MM.1S (cell line): ENCODE data around the gene FGFR1OP2.

Source experiments
- DNase-seq: peaks from one replicate; pipeline ENCODE4 v3.0.0-alpha.2; 2015
- H2AFZ ChIP-seq: fragments of 300-600 bp; sonication (generic); 2 replicates; pipeline ENCODE4 v1.6.0; 2016; ENCODE audit warnings: antibody characterized with exemption, low read length
- H3F3A ChIP-seq: fragments of 300-600 bp; sonication (generic); 2 replicates; pipeline ENCODE4 v1.6.1; 2016; ENCODE audit warnings: mild to moderate bottlenecking, antibody characterized with exemption, low read length, moderate library complexity, mixed read lengths; ENCODE audit not compliant: insufficient read depth
- H3K27ac ChIP-seq: fragments of 300-600 bp; sonication (generic); 2 replicates; pipeline ENCODE4 v1.5.1; 2016; ENCODE audit warnings: mild to moderate bottlenecking, low read length
- H3K27me3 ChIP-seq: fragments of 300-600 bp; sonication (generic); replicated peaks from 2 replicates; pipeline ENCODE4 v1.6.0; 2016; ENCODE audit warnings: low read length; ENCODE audit not compliant: insufficient read depth
- H3K36me3 ChIP-seq: fragments of 300-600 bp; sonication (generic); replicated peaks from 2 replicates; pipeline ENCODE4 v1.6.1; 2016; ENCODE audit warnings: mild to moderate bottlenecking, low read length, mixed read lengths; ENCODE audit not compliant: insufficient read depth
- H3K4me1 ChIP-seq: fragments of 300-600 bp; sonication (generic); 2 replicates; pipeline ENCODE4 v1.6.1; 2016; ENCODE audit warnings: low read length, mixed read lengths
- H3K4me2 ChIP-seq: fragments of 300-600 bp; sonication (generic); 2 replicates; pipeline ENCODE4 v1.6.0; 2016; ENCODE audit warnings: low read depth, low read length
- H3K4me3 ChIP-seq: fragments of 300-600 bp; sonication (generic); 2 replicates; pipeline ENCODE4 v1.5.1; 2016; ENCODE audit warnings: low read length, mixed read lengths
- H3K79me2 ChIP-seq: fragments of 300-600 bp; sonication (generic); 2 replicates; pipeline ENCODE4 v1.6.1; 2016; ENCODE audit warnings: mixed run types, low read length, mixed read lengths
- H3K9ac ChIP-seq: fragments of 300-600 bp; sonication (generic); 2 replicates; pipeline ENCODE4 v1.6.1; 2016; ENCODE audit warnings: low read length, mixed read lengths
- H3K9me2 ChIP-seq: fragments of 300-600 bp; sonication (generic); replicated peaks from 2 replicates; pipeline ENCODE4 v1.6.1; 2016; ENCODE audit warnings: mild to moderate bottlenecking, low read length, mixed read lengths; ENCODE audit not compliant: insufficient read depth
- H3K9me3 ChIP-seq: fragments of 300-600 bp; sonication (generic); replicated peaks from 2 replicates; pipeline ENCODE4 v1.6.1; 2016; ENCODE audit warnings: mild to moderate bottlenecking, low read length, mixed read lengths; ENCODE audit not compliant: insufficient read depth
- H4K20me1 ChIP-seq: fragments of 300-600 bp; sonication (generic); 2 replicates; pipeline ENCODE4 v1.6.1; 2016; ENCODE audit warnings: mild to moderate bottlenecking, low read length, moderate library complexity, mixed read lengths; ENCODE audit not compliant: insufficient read depth
- EZH2 ChIP-seq: fragments of 300-600 bp; sonication (generic); optimal IDR thresholded peaks from 2 replicates; pipeline ENCODE3; 2017; ENCODE audit warnings: low read depth, mild to moderate bottlenecking, antibody characterized with exemption, low read length, mixed read lengths
- EZH2phosphoT487 ChIP-seq: fragments of 300-600 bp; sonication (generic); IDR thresholded peaks from 2 replicates; pipeline ENCODE4 v1.6.1; 2018; ENCODE audit warnings: antibody characterized with exemption, low read length
- TF ChIP-seq, protein P1 (sequence below): fragments of 300-600 bp; sonication (generic); IDR thresholded peaks from 2 replicates; pipeline ENCODE4 v1.5.1; 2016; ENCODE audit warnings: antibody characterized with exemption, low read length, mixed read lengths

The FGFR1OP2 gene

DNA sequence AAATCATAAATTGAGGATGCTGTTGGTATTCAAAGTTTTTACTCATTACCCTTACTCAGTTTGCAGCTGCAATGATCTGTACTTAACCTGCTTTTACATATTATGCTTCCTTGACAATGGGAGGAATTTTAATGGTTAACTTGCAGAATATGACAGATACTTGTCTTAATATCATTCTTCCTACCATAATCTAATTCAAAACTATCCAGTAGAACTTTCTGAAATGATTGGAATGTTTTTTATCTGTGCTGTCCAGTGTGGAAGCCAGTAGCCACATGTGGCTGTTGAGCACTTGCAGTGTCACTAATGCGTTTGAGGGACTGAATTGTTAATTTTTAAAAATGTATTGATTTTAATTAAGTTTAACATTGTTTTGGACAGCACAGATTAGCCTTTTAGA is 23.5 kb downstream of the FGFR1OP2 start:
- no peak overlapping the region for H3K4me3 ChIP-seq
- no peaks in the 10 kb centered on the region for H3F3A ChIP-seq
- H3K79me2 ChIP-seq: peaks cover 18% of the 10 kb centered on the region
- no peaks in the 10 kb centered on the region for H3K9me3 ChIP-seq
- H3K9ac ChIP-seq: no peak overlapping the region
- no peaks in the 10 kb centered on the region for H3K4me1 ChIP-seq
- peaks cover 2% of the 10 kb centered on the region; the same call in 1 of the 2 replicates for H3K36me3 ChIP-seq
- no peaks in the 10 kb centered on the region for H3K27me3 ChIP-seq
- DNase-seq: no peak
- no peaks in the 10 kb centered on the region for H3K9me2 ChIP-seq
- TF ChIP-seq EZH2: no peak
- no peak for TF ChIP-seq EZH2phosphoT487
- TF ChIP-seq, protein P1, sequence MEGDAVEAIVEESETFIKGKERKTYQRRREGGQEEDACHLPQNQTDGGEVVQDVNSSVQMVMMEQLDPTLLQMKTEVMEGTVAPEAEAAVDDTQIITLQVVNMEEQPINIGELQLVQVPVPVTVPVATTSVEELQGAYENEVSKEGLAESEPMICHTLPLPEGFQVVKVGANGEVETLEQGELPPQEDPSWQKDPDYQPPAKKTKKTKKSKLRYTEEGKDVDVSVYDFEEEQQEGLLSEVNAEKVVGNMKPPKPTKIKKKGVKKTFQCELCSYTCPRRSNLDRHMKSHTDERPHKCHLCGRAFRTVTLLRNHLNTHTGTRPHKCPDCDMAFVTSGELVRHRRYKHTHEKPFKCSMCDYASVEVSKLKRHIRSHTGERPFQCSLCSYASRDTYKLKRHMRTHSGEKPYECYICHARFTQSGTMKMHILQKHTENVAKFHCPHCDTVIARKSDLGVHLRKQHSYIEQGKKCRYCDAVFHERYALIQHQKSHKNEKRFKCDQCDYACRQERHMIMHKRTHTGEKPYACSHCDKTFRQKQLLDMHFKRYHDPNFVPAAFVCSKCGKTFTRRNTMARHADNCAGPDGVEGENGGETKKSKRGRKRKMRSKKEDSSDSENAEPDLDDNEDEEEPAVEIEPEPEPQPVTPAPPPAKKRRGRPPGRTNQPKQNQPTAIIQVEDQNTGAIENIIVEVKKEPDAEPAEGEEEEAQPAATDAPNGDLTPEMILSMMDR: no peak
- no peak overlapping the region for H3K27ac ChIP-seq
- no peaks in the 10 kb centered on the region for H4K20me1 ChIP-seq
- H2AFZ ChIP-seq: no peak overlapping the region
- no peak overlapping the region for H3K4me2 ChIP-seq

DNA sequence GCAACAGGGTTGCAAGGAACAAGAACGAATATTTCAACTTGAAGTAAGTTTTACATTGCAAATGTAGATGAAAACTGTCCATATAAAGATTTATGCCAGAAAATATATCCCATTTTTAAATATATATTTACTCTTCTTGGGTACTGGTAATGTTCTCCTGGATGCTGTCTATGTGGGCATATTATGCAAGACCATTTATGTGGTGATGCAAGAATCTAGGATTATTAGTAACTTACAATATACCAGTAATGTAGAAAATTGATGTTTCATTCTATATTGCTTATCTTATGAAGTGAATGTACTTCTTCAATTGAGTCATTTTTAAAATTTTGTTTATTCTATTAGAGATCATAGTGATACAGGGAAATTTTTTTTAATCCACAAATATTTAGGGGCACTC is 25.1 kb downstream of the FGFR1OP2 start:
- Histone ChIP-seq H3K9me2 (no peaks in the 10 kb centered on the region), H3K9ac (no peak overlapping the region), H3K4me1 (no peaks in the 10 kb centered on the region), H3K79me2 (peaks cover 8% of the 10 kb centered on the region; the same call in 1 of the 2 replicates), H3K4me3 (no peak overlapping the region), H3K9me3 (no peaks in the 10 kb centered on the region), H2AFZ (no peak overlapping the region), H4K20me1 (no peaks in the 10 kb centered on the region), H3K27me3 (no peaks in the 10 kb centered on the region), H3F3A (no peaks in the 10 kb centered on the region), H3K36me3 (peaks cover 5% of the 10 kb centered on the region; the same call in 1 of the 2 replicates), H3K4me2 (no peak overlapping the region), H3K27ac (no peak overlapping the region)
- no peak for DNase-seq
- TF ChIP-seq, protein P1: no peak
- TF ChIP-seq EZH2phosphoT487 (no peak), EZH2 (no peak)

DNA sequence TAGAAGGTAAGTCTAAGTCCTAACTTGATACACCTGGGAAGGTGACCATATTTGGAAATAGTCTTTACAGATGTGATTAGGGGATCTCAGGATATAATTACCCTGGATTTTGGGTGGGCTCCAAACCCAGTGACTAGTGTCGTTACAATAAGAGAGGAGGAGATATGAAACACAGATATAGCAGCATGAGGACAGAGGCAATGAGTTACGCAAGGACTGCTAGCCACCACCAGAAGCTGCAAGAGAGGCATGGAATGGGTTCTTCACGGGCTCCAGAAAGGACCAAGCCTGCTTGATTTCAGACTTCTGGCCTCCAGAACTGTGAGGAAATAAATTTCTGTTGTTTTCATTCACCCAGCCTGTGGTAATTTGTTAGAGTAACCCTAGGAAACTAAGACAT is 28.6 kb downstream of the FGFR1OP2 start:
- H3K4me1 ChIP-seq: peaks cover 19% of the 10 kb centered on the region
- DNase-seq: no peak
- no peaks in the 10 kb centered on the region for H3K9me3 ChIP-seq
- peaks cover 6% of the 10 kb centered on the region; the same call in 1 of the 2 replicates for H3F3A ChIP-seq
- H3K4me3 ChIP-seq: no peak overlapping the region
- no peak overlapping the region for H2AFZ ChIP-seq
- no peak overlapping the region for H3K4me2 ChIP-seq
- no peaks in the 10 kb centered on the region for H3K9me2 ChIP-seq
- H3K27me3 ChIP-seq: no peaks in the 10 kb centered on the region
- no peaks in the 10 kb centered on the region for H4K20me1 ChIP-seq
- TF ChIP-seq EZH2 (no peak), EZH2phosphoT487 (no peak)
- TF ChIP-seq, protein P1: no peak
- H3K9ac ChIP-seq: no peak overlapping the region
- no peak overlapping the region for H3K27ac ChIP-seq
- 0 out of 2 replicates have a peak, but pooled peaks cover 5% of the 10 kb centered on the region for H3K36me3 ChIP-seq
- 0 out of 2 replicates have a peak, but pooled peaks cover 5% of the 10 kb centered on the region for H3K79me2 ChIP-seq
